Measurements from ENCODE around the gene VDAC2.

The VDAC2 gene

GRCh38 chr10:75245354-75246250, 35.0 kb downstream of the VDAC2 start:
- peak overlapping the region; percentile 46 for H3K27ac ChIP-seq
- DNase-seq (ENCODE audit: low read depth, low spot score), result no peak

DNA sequence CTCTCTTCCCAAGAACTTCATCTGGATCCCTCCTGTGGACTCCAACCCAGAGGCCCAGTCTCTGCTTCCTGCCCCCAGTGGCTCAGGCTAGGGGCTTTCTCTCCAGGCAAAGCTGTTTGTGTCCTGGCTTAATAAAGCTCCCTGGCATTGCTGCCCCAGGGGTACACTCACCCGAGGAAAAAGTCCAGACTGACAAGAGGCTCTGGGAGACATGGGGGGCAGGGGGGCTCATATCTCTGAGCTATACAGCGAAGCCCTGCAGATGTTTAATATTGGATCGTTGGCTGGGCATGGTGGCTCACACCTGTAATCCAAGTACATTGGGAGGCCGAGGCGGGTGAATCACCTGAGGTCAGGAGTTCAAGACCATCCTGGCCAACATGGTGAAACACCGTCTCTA, 35.9 kb downstream of the VDAC2 start:
- DNase-seq (ENCODE audit: low read depth, low spot score), result no peak
- no peak overlapping the region for H3K27ac ChIP-seq

DNA sequence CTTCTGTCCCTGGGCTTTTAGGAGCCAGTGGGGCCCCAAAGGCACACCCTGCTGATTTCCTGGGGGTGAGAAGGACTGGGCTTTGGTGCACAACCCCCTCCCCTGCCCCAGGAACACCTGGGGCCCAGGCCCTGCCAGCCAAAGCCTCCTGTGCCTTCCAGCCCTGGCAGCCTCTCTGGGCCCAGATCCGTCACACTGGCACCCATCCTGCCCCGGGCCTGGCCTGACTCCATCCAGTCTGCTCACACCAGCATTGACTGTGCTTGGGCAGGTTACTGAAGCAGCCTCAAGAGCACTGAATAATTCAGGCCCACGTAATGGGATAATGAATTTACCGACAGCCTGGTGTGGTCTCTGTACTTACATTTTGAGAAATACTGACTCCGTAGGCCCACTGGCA, 37.2 kb downstream of the VDAC2 start:
- H3K27ac ChIP-seq, result no peak overlapping the region
- no peak for DNase-seq (ENCODE audit: low read depth, low spot score)

- H3K27ac ChIP-seq, result peak overlapping the region; percentile 67
- peak; percentile 90 for DNase-seq (ENCODE audit: low read depth, low spot score)
These were observed 40.3 kb downstream of the VDAC2 start for GRCh38 chr10:75250934-75251333.

GRCh38 chr10:75253281-75254220, 43.0 kb downstream of the VDAC2 start:
- peak; percentile 53 for DNase-seq (ENCODE audit: low read depth, low spot score)
- H3K27ac ChIP-seq, result peak overlapping the region; percentile 67

- H3K27ac ChIP-seq, result peak overlapping the region; percentile 67
- DNase-seq (ENCODE audit: low read depth, low spot score), result no peak
These were observed 44.1 kb downstream of the VDAC2 start for GRCh38 chr10:75254739-75255138.

- DNase-seq (ENCODE audit: low read depth, low spot score), result no peak
- no peak overlapping the region for H3K27ac ChIP-seq
These were observed 50.4 kb downstream of the VDAC2 start for GRCh38 chr10:75260990-75261389.

DNA sequence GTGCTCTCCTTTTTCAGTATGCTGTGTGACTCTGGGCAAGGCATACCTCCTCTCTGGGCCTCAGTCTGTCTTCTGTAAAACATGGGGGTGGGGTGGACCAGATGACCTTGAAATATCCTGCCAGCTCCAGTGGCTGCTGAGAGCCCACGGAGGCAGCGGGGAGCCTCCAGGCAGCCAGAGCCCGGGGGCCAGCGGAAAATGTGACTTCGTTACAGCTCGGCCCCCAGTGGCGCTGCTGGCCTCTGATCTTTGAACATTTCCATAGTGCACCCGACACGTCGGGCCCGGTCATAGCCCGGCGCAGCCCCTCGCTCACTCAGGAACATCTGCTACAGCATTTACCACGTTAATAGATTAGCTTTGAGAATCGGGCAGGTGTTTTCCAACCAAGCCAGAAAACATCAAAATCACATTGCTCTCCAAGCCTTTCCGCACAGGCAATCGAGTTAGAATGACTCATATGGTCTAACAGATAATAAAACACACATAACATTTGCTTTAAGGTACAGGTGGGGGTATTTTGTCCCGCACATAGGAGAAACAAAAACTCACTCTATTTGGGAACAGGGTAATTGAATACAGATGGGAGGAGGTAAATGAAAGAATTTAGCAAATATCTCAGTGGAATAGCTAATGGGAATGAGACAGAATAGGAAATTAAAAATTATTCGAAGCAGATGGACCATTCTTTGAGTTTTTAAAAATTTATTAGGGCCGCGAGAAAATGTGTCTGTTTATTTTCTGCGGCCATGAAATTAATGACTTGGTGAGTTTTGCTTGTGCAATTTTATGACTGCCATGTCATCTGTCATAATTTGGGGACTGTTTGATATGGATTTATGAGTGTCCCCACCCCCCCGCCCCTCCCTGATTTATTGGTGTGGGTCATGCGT, 51.5 kb downstream of the VDAC2 start:
- DNase-seq (ENCODE audit: low read depth, low spot score), result no peak
- H3K27ac ChIP-seq, result peak overlapping the region; percentile 37

DNA sequence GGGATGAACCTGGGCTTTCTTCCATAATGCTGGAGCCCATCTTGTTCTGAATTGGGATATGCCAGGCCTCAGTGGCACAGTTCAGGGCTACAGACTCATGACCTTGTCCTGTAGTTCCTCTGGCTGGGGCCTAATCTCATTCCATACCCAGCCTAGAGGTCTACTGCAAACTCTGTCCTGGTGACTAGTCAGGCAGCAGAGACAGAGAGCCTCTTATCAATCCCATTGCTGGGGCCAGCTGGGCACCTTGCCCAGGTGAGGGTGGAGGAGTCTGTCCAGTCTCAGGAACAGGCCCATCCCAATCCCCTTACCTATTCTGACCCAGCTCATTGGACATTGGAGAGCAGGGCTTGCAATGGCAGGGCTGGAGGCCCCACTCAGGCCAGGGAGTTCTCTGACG, 53.2 kb downstream of the VDAC2 start:
- no peak for DNase-seq (ENCODE audit: low read depth, low spot score)
- no peak overlapping the region for H3K27ac ChIP-seq

DNA sequence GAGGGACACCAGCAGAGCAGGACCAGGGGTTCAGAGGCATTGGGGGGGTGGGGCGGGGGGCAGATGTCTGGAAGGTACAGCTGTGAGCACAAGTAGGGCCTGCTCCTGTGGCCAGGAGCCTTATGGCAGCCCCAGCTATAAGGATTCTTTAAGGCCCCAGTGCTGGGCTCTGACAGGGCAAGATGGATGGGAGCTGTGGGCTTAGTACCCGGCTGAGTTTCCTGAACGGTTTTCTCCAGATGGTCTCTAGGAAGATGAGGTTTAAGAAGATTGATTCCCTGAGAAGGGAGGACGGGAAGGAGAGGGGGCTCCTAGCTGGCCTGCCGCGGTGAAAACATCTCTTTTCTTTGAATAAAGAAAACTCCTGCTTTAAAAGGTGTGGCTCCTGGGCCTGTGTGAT, 55.3 kb downstream of the VDAC2 start:
- no peak overlapping the region for H3K27ac ChIP-seq
- no peak for DNase-seq (ENCODE audit: low read depth, low spot score)

GRCh38 chr10:75266945-75267344, 56.3 kb downstream of the VDAC2 start:
- no peak for DNase-seq (ENCODE audit: low read depth, low spot score)
- H3K27ac ChIP-seq, result no peak overlapping the region

GRCh38 chr10:75269605-75270004, 59.0 kb downstream of the VDAC2 start:
- no peak for DNase-seq (ENCODE audit: low read depth, low spot score)
- H3K27ac ChIP-seq, result no peak overlapping the region

DNA sequence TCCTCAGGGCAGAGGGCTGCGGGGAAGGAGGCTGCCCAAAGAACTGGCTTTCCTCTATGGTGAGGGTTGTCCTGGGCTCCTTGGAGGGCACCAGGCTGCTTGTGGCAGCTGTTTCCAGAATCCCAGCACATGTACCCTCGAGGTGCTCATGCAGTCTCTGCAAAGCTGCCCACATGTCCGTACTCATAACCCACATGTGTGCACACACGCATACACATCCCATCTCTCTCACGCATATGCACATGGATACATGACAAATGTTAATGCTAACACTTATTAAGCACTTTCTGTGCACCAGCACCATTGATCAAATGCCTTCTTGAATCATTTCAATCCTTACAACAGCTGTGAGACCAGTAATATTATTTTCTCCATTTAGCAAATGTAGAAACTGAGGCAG, 61.5 kb downstream of the VDAC2 start:
- no peak for DNase-seq (ENCODE audit: low read depth, low spot score)
- no peak overlapping the region for H3K27ac ChIP-seq

- DNase-seq (ENCODE audit: low read depth, low spot score), result no peak
- H3K27ac ChIP-seq, result no peak overlapping the region
These were observed 62.3 kb downstream of the VDAC2 start for GRCh38 chr10:75272896-75273295.

DNA sequence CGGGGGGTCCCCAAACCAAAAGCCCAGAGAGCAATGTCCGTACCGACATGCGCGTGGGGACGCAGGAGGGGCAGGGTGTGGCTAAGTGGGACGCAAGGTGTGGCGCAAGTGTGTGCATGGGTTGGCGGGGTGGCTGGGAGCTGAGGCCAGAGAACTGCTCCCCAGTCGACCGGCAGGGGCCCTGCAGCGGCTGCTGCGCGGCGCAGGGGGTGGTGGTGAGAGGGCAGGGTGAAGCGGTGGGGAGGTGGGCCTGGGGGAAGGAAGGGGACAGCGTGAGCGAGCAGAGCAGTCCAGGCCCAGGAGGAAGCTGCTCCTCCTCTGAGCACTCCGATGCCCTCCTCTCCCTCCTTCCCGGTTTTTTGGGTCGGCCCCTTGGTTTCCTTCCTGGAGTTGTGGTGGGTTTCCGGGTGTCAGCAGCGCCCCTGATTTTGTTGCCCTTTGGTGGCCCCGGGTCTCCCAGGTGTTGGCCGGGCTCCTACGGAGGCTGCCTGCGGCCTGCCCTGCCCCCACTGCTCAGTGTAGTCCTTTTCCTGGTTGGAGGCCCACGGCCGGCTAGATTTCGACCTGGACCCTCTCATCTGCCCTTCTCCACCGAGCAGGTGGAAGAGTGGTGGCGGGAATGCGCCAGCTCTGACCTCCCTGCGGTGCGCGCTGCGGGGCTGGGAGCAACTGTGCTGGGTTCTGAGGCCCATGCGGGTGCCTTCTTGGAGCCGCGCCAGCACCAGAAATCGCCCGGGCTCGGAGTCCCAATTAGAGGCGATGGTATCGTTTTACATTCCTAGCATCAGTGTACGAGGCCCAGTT, 65.7 kb downstream of the VDAC2 start:
- DNase-seq (ENCODE audit: low read depth, low spot score), result no peak
- H3K27ac ChIP-seq, result no peak overlapping the region

DNA sequence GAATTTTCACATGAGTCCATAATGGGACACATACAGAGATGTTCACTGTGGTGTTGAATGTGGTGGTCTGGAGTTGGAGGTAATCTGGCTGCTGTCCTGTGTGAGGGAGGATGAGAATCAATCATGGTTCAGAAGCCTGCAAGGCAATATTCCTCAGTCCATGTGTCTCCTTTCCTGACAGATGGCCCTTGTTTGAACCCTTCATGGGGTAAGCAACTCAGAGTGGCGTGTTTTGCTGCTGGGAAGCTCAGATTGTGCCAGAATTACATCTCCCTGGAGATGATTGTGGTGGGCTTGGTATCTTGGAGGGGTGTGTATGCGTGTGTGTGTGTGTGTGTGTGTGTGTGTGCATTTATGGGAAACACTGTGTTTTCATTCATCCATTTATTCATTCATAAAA, 69.6 kb downstream of the VDAC2 start:
- H3K27ac ChIP-seq, result no peak overlapping the region
- DNase-seq (ENCODE audit: low read depth, low spot score), result no peak
